ENCODE data around the gene CDH13.

CDH13 gene

DNA sequence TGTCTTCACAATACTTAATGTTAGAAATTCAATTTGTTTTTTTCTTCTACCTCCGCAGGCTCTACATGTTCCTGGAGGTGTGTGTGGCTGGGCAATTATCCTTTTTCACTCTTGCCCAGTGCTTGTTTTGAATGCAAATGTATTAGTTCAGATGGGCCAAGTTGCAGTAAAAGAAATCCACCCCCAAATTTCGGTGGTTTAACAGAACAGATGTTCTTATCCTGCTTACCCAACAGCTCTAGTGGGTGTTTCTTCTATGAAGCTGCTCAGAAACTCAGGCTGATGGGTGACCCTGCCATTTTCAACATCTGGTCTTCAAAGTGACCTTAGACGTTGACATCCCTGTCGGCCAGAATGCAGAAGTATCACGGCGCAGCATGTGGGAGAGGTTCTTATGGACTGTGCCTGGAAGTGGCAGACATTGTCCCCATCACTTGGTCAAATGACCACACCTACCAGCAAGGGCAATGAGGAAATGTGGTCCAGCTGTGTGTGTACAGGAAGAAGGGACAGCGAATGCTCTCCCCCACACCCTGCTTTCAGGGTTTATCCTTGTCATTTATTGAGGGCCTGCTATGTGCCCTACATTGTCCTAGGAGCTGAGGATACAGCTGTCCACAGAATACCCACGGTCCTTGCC is 157.3 kb downstream of the CDH13 start:
- DNase-seq (ENCODE audit: low spot score): no peak
- TF ChIP-seq, protein P1, sequence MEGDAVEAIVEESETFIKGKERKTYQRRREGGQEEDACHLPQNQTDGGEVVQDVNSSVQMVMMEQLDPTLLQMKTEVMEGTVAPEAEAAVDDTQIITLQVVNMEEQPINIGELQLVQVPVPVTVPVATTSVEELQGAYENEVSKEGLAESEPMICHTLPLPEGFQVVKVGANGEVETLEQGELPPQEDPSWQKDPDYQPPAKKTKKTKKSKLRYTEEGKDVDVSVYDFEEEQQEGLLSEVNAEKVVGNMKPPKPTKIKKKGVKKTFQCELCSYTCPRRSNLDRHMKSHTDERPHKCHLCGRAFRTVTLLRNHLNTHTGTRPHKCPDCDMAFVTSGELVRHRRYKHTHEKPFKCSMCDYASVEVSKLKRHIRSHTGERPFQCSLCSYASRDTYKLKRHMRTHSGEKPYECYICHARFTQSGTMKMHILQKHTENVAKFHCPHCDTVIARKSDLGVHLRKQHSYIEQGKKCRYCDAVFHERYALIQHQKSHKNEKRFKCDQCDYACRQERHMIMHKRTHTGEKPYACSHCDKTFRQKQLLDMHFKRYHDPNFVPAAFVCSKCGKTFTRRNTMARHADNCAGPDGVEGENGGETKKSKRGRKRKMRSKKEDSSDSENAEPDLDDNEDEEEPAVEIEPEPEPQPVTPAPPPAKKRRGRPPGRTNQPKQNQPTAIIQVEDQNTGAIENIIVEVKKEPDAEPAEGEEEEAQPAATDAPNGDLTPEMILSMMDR (IDR thresholded peaks at IDR 0.05; ENCODE audit: poor library complexity, severe bottlenecking): no peak
- no peak for ATAC-seq (ENCODE audit: low read depth)

GRCh38 chr16:82784573-82784968 is 157.8 kb downstream of the CDH13 start:
- TF ChIP-seq, protein P1 (IDR thresholded peaks at IDR 0.05; ENCODE audit: poor library complexity, severe bottlenecking): no peak
- Histone ChIP-seq H3K36me3 (ENCODE audit: low read depth) (no peaks in the 10 kb centered on the region; the same call in 1 of the 2 replicates), H3K4me1 (ENCODE audit: insufficient read depth, poor library complexity, severe bottlenecking) (no peaks in the 10 kb centered on the region), H3K27ac (ENCODE audit: poor library complexity, severe bottlenecking) (no peak overlapping the region), H3K4me3 (ENCODE audit: severe bottlenecking) (no peak overlapping the region), H3K27me3 (ENCODE audit: insufficient read depth, poor library complexity, severe bottlenecking) (no peaks in the 10 kb centered on the region), H3K9me3 (ENCODE audit: severe bottlenecking) (no peaks in the 10 kb centered on the region)
- no peak for ATAC-seq (ENCODE audit: low read depth)
- no peak for DNase-seq (ENCODE audit: low spot score)

More for the DNA sequence above, 157.3 kb downstream of the CDH13 start:
- H3K9me3 ChIP-seq (ENCODE audit: severe bottlenecking): no peaks in the 10 kb centered on the region
- H3K4me3 ChIP-seq (ENCODE audit: severe bottlenecking): no peak overlapping the region
- H3K36me3 ChIP-seq (ENCODE audit: low read depth): no peaks in the 10 kb centered on the region; the same call in 1 of the 2 replicates
- H3K27me3 ChIP-seq (ENCODE audit: insufficient read depth, poor library complexity, severe bottlenecking): no peaks in the 10 kb centered on the region
- no peaks in the 10 kb centered on the region for H3K4me1 ChIP-seq (ENCODE audit: insufficient read depth, poor library complexity, severe bottlenecking)
- no peak overlapping the region for H3K27ac ChIP-seq (ENCODE audit: poor library complexity, severe bottlenecking)

GRCh38 chr16:82788225-82788624 is 161.5 kb downstream of the CDH13 start:
- no peak for ATAC-seq (ENCODE audit: low read depth)
- Histone ChIP-seq H3K4me1 (ENCODE audit: insufficient read depth, poor library complexity, severe bottlenecking) (no peaks in the 10 kb centered on the region), H3K36me3 (ENCODE audit: low read depth) (no peaks in the 10 kb centered on the region; the same call in 1 of the 2 replicates), H3K4me3 (ENCODE audit: severe bottlenecking) (no peak overlapping the region), H3K27me3 (ENCODE audit: insufficient read depth, poor library complexity, severe bottlenecking) (no peaks in the 10 kb centered on the region), H3K27ac (ENCODE audit: poor library complexity, severe bottlenecking) (no peak overlapping the region), H3K9me3 (ENCODE audit: severe bottlenecking) (no peaks in the 10 kb centered on the region)
- TF ChIP-seq, protein P1 (IDR thresholded peaks at IDR 0.05; ENCODE audit: poor library complexity, severe bottlenecking): no peak
- DNase-seq (ENCODE audit: low spot score): no peak

- Histone ChIP-seq H3K9me3 (ENCODE audit: severe bottlenecking) (no peaks in the 10 kb centered on the region), H3K36me3 (ENCODE audit: low read depth) (no peaks in the 10 kb centered on the region; the same call in 1 of the 2 replicates), H3K4me3 (ENCODE audit: severe bottlenecking) (no peak overlapping the region), H3K27ac (ENCODE audit: poor library complexity, severe bottlenecking) (no peak overlapping the region), H3K27me3 (ENCODE audit: insufficient read depth, poor library complexity, severe bottlenecking) (no peaks in the 10 kb centered on the region), H3K4me1 (ENCODE audit: insufficient read depth, poor library complexity, severe bottlenecking) (no peaks in the 10 kb centered on the region)
- TF ChIP-seq, protein P1 (IDR thresholded peaks at IDR 0.05; ENCODE audit: poor library complexity, severe bottlenecking): no peak
- no peak for ATAC-seq (ENCODE audit: low read depth)
- no peak for DNase-seq (ENCODE audit: low spot score)
Observed at GRCh38 chr16:82788919-82789318, 162.2 kb downstream of the CDH13 start.

DNA sequence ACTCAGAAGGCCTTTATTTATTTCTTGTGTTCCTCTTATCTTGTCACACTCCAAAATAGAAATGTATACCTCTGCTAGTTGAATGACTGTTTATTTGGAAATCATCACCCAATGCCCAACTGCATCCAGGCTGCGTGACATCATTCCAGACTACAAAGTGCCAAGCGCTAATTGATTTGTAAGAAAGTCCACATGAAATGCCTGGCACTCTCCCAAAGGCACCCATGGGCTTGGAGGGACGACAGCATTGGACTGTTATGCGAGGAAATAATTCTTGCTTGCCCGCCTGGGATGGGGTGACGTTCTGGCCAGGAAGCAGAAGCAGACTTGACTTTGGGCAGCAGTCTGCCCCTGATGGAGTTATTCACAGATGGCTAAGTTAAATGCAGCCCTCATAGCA is 165.9 kb downstream of the CDH13 start:
- no peak for ATAC-seq (ENCODE audit: low read depth)
- Histone ChIP-seq H3K27ac (ENCODE audit: poor library complexity, severe bottlenecking) (no peak overlapping the region), H3K27me3 (ENCODE audit: insufficient read depth, poor library complexity, severe bottlenecking) (no peaks in the 10 kb centered on the region), H3K4me1 (ENCODE audit: insufficient read depth, poor library complexity, severe bottlenecking) (no peaks in the 10 kb centered on the region), H3K4me3 (ENCODE audit: severe bottlenecking) (no peak overlapping the region), H3K9me3 (ENCODE audit: severe bottlenecking) (no peaks in the 10 kb centered on the region), H3K36me3 (ENCODE audit: low read depth) (peaks cover 4% of the 10 kb centered on the region; the same call in 1 of the 2 replicates)
- no peak for DNase-seq (ENCODE audit: low spot score)
- TF ChIP-seq, protein P1 (IDR thresholded peaks at IDR 0.05; ENCODE audit: poor library complexity, severe bottlenecking): no peak

Measured in RWPE2 (cell line).